ENCODE results near the gene CCN2.

- TF ChIP-seq CTCF (IDR thresholded peaks at IDR 0.05) = no peak
- TF ChIP-seq POLR2AphosphoS5 (IDR thresholded peaks at IDR 0.05) = peak; percentile 38
- TF ChIP-seq POLR2A (IDR thresholded peaks at IDR 0.05) = no peak
These were observed 1.6 kb downstream of the CCN2 start for GRCh38 chr6:131949620-131949908.
